CD4-positive, alpha-beta memory T cell (primary cell): ENCODE results near the gene PGLYRP4. TPM values are rescaled to one million over a fixed set of nuclear protein-coding genes. Genes with fewer than 3 reads are reported as not detected.
A peak's percentile ranks its signal among the peaks of the same experiment; 100 is the strongest.
"Not testable (repeated sequence)": the region's sequence is repeated elsewhere in the genome, so short reads cannot be mapped to it uniquely, and the experiment has no call there.

Experiments used
- CTCF ChIA-PET: fragments of 350-600 bp; sonication (Branson Sonifier 250); formaldehyde crosslinking; loops from one replicate; lab custom pipeline; 2021; ENCODE audit warnings: inconsistent platforms; ENCODE audit not compliant: partially characterized antibody; lab: Charles Lee
- POLR2A ChIA-PET: fragments of 350-600 bp; sonication (Branson Sonifier 250); formaldehyde crosslinking; loops from one replicate; lab custom pipeline; 2021; ENCODE audit not compliant: partially characterized antibody; lab: Charles Lee
- DNase-seq, 5 donors: peaks; one replicate each; pipeline versions ENCODE4 v3.0.0 to v3.0.0-alpha.2; 2020 to 2022; ENCODE audit warnings: mixed read lengths in 1 of 5
- H3K27ac ChIP-seq: one replicate; pipeline ENCODE4 v1.7.0; 2013; ENCODE audit warnings: low read depth, low read length
- H3K27me3 ChIP-seq: 2 replicates; pipeline ENCODE4 v1.7.0; 2013; ENCODE audit warnings: mild to moderate bottlenecking, low read length, moderate library complexity; ENCODE audit not compliant: insufficient read depth
- H3K36me3 ChIP-seq: 2 replicates; pipeline ENCODE4 v1.7.0; 2013; ENCODE audit warnings: mild to moderate bottlenecking, low read length, moderate library complexity; ENCODE audit not compliant: insufficient read depth
- H3K4me1 ChIP-seq: 2 replicates; pipeline ENCODE4 v1.7.0; 2013; ENCODE audit warnings: mild to moderate bottlenecking, low read length, moderate library complexity; ENCODE audit not compliant: insufficient read depth
- H3K4me3 ChIP-seq, 2 donors: one replicate each; pipeline ENCODE4 v1.7.0; 2013; ENCODE audit warnings: low read length in 2 of 2, mild to moderate bottlenecking in 1 of 2
- H3K9me3 ChIP-seq, 2 donors: one replicate each; pipeline ENCODE4 v1.7.0; 2013; ENCODE audit warnings: low read length in 2 of 2, control low read depth in 1 of 2; ENCODE audit not compliant: control insufficient read depth in 1 of 2
- H3K27ac Mint-ChIP-seq, 7 donors: one replicate each; pipeline ENCODE4 v1.8.0; 2020 to 2021; ENCODE audit warnings: mixed read lengths in 7 of 7, mild to moderate bottlenecking in 6 of 7, inconsistent platforms in 3 of 7, moderate library complexity in 3 of 7
- H3K27me3 Mint-ChIP-seq, 2 donors: one replicate each; pipeline ENCODE4 v1.8.0; 2020 to 2021; ENCODE audit warnings: mixed read lengths in 2 of 2
- H3K36me3 Mint-ChIP-seq, 2 donors: one replicate each; pipeline ENCODE4 v1.8.0; 2020 to 2021; ENCODE audit warnings: mixed read lengths in 2 of 2, inconsistent platforms in 1 of 2, mild to moderate bottlenecking in 1 of 2
- H3K4me1 Mint-ChIP-seq, 4 donors: one replicate each; pipeline ENCODE4 v1.8.0; 2020 to 2021; ENCODE audit warnings: mixed read lengths in 4 of 4, mild to moderate bottlenecking in 1 of 4
- H3K4me3 Mint-ChIP-seq, 8 donors: one replicate each; pipeline ENCODE4 v1.8.0; 2020 to 2021; ENCODE audit warnings: mixed read lengths in 8 of 8, mild to moderate bottlenecking in 7 of 8, moderate library complexity in 6 of 8, inconsistent platforms in 3 of 8
- H3K9me3 Mint-ChIP-seq, 8 donors: one replicate each; pipeline ENCODE4 v1.8.0; 2020 to 2021; ENCODE audit warnings: mixed read lengths in 8 of 8, mild to moderate bottlenecking in 5 of 8, inconsistent platforms in 3 of 8, moderate library complexity in 1 of 8
- intact Hi-C: fragments of 100-400 bp; cut with micrococcal nuclease; formaldehyde crosslinking; loops from one replicate; pipeline ENCODE4 v1.15.1; 2023
- polyA plus RNA-seq, 2 donors: library from polyadenylated mRNA; unstranded; fragments of 300-500 nt; fragmentation: Illumina TruSeq; gene quantifications; one replicate each; pipeline ENCODE4 v1.2.3, GENCODE V29; 2021
- total RNA-seq, 2 experiments: library from RNA; stranded (reverse); gene quantifications; one replicate each; pipeline ENCODE4 v1.2.3, GENCODE V29; 2021

The PGLYRP4 gene
- total and polyA plus RNA-seq, 4 experiments from 2014 or later, result not detected

DNA sequence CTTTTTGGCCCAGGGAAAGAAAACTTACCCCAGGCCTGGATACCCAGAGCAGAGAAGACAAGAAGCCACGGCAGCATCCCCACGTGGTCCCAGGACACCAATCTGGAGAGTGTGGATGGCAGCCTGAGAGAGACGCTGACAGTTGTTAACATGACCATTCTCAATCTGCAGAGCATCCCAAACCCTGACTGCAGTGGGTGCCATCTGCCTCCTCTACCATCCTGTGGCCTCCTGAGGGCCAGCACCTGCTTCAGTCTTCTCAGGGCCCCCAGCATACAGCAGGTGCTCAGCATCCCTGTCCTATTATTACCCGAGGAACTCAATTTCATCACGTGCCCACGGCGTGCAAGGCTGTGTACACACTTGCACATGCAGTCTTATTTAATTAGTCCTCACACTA lies 785 bp downstream of the PGLYRP4 start:
- Mint-ChIP-seq H3K27ac (no peak overlapping the region), H3K36me3 (no peaks in the 10 kb centered on the region), H3K4me3 (no peak overlapping the region), H3K4me1 (peaks cover 20 to 41% (median 31%) of the 10 kb centered on the region in 4 donors), H3K9me3 (no peaks in the 10 kb centered on the region), H3K27me3 (peaks cover 12 to 18% of the 10 kb centered on the region in 2 donors)
- Histone ChIP-seq H3K4me1 (peaks cover 38% of the 10 kb centered on the region), H3K36me3 (no peaks in the 10 kb centered on the region), H3K4me3 (no peak overlapping the region), H3K27ac (no peak overlapping the region), H3K9me3 (no peaks in the 10 kb centered on the region), H3K27me3 (no peaks in the 10 kb centered on the region)
- ChIA-PET CTCF (no interaction called here), POLR2A (no interaction called here)
- intact Hi-C loops, result no loop called here
- no peak for DNase-seq

DNA sequence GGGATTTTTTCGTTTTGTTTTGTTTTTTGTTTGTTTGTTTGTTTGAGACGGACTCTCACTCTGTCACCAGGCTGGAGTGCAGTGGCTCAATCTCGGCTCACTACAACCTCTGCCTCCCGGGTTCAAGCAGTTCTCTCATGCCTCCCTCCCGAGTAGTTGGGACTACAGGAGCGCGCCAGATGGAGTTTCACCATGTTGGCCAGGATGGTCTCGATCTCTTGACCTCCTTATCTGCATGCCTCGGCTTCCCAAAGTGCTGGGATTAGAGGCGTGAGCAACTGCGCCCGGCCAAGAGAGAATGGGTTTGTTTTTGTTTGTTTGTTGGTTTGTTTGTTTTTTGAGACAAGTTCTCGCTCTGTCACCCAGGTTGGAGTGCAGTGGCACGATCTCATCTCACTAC lies 1.6 kb downstream of the PGLYRP4 start:
- POLR2A ChIA-PET, H3K4me3 Mint-ChIP-seq, H3K4me3 ChIP-seq, intact Hi-C loops, H3K27ac Mint-ChIP-seq, H3K27ac ChIP-seq, DNase-seq, H3K36me3 ChIP-seq, H3K36me3 Mint-ChIP-seq, H3K9me3 Mint-ChIP-seq, H3K27me3 ChIP-seq, H3K9me3 ChIP-seq: not testable (repeated sequence)
- Mint-ChIP-seq H3K4me1 (peaks cover 18 to 43% (median 28%) of the 10 kb centered on the region in 4 donors), H3K27me3 (peaks cover 16 to 18% of the 10 kb centered on the region in 2 donors)
- peaks cover 38% of the 10 kb centered on the region for H3K4me1 ChIP-seq
- CTCF ChIA-PET, result interaction anchor here (1.0 kb wide), 1 partner anchor 148 kb away, joined by 4 read pairs; no protein-coding TSS in a partner anchor

DNA sequence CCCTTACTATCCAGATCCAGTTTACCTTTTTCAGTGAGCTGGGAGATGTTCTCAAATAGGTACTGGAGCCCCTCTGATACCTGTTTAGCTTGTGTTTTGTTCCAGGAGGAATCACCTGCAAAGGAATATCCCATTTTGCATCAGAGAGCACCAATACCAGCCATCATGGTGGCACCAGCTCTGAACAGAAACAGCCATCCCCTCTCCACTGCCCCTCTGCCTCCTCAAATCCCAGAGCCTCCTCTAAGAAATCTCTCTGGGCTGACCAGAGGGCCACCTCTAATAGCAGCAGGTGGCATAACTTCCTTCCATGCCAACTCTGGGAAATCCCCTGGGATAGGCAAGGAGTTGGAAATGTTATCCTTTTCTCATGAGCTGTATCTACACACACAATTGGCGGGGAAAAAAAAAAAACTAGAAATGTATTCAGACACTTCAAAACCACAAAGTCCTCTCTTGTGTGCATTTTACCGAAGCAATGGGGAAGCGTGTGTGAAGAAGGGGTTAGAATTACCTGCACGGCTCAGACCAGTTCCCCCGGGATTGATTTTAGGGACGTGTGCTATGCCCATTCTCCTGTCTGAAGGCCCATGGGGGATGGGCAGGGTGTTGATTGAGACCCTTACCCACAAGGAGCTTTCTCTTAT lies 2.4 kb downstream of the PGLYRP4 start:
- Mint-ChIP-seq H3K27me3 (peaks cover 16 to 21% of the 10 kb centered on the region in 2 donors), H3K4me1 (peaks cover 18 to 44% (median 28%) of the 10 kb centered on the region in 4 donors), H3K36me3 (no peaks in the 10 kb centered on the region), H3K9me3 (no peaks in the 10 kb centered on the region), H3K4me3 (peak overlapping the region in 7 of 8 donors; percentile 1 to 81 (median 55)), H3K27ac (peak overlapping the region in 5 of 7 donors; percentile 23 to 75 (median 28))
- no peak for DNase-seq
- POLR2A ChIA-PET, result no interaction called here
- no peaks in the 10 kb centered on the region for H3K9me3 ChIP-seq
- H3K27ac ChIP-seq, result no peak overlapping the region
- CTCF ChIA-PET, result interaction anchor here (0.6 to 1.3 kb wide), 3 partner anchors 9 to 149 kb away, joined by 3 to 6 read pairs (median 4); no protein-coding TSS in a partner anchor
- intact Hi-C loops, result no loop called here
- H3K36me3 ChIP-seq, result no peaks in the 10 kb centered on the region
- H3K27me3 ChIP-seq, result no peaks in the 10 kb centered on the region
- H3K4me1 ChIP-seq, result peaks cover 38% of the 10 kb centered on the region
- no peak overlapping the region for H3K4me3 ChIP-seq

DNA sequence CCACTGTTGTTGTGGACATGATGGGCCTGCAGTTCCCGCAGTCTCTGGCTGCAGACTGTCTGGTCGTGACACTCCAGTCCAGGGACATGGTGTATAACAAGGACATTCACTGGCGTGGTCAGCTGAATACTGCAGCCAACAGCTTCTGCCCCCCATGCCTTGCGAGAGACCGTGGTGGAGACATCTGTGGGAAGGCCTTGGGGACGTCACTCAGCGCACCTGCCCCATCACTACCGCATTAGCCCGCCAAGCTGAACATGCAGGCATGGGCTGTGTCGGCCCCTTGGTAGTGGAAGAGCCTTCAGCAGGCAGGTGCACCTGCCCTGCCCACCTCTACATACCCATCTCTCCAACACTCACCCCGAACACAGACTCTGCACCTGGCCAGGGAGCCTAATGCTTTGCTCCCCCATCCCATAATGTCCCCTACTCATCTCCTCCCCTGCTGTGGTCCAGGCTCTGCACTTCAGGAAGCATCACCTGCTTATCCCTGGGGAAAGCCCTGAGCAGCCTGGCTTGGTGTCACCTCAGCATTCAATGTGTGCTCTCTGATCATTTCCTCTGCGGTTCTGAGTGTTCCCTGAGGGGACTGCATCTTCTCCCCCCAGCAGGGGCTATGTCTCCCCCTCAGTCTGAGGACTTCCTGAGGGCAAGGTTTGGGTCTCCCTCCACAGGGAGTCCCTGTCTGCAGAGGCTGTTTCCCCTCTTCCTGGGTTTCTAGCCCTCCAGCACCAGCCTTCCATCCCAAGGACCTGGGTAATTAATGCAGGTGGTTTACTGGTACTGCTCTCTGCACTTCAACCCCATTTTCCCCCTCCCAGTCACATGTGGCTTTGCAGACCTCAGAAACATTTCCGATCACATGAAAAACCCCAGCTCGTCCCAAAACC lies 3.2 kb downstream of the PGLYRP4 start:
- Mint-ChIP-seq H3K4me1 (peaks cover 18 to 52% (median 33%) of the 10 kb centered on the region in 4 donors), H3K36me3 (no peaks in the 10 kb centered on the region)

DNA sequence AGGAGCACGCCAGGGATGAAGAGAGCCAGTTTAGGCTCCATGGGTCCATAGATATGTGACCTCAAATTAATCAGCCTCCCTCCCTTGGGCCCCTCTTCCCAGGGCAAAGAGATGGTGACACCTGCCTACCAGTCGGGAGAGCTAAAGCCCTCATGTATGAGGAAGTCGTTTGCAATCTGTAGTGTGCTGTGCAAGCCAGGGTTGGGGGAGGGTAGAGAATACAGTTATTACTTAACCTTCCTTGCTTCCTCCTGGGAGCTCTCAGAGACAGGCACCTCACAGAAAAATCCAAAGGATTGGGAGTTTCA lies 4.0 kb downstream of the PGLYRP4 start:
- Histone ChIP-seq H3K4me3 (no peak overlapping the region), H3K9me3 (no peaks in the 10 kb centered on the region), H3K36me3 (no peaks in the 10 kb centered on the region), H3K27ac (no peak overlapping the region), H3K4me1 (peaks cover 46% of the 10 kb centered on the region), H3K27me3 (no peaks in the 10 kb centered on the region)
- intact Hi-C loops, result no loop called here
- Mint-ChIP-seq H3K4me3 (peak overlapping the region in 2 of 8 donors; percentile 20 to 70), H3K27me3 (peaks cover 16 to 18% of the 10 kb centered on the region in 2 donors), H3K4me1 (peaks cover 24 to 59% (median 39%) of the 10 kb centered on the region in 4 donors), H3K36me3 (no peaks in the 10 kb centered on the region), H3K27ac (peak overlapping the region in 1 of 7 donors; percentile 65), H3K9me3 (no peaks in the 10 kb centered on the region)
- CTCF ChIA-PET, result interaction anchor here (1.4 to 4.0 kb wide), 2 partner anchors 8 to 11 kb away, joined by 3 to 24 read pairs; no protein-coding TSS in a partner anchor
- POLR2A ChIA-PET, result no interaction called here
- no peak for DNase-seq

More for the DNA sequence above, 3.2 kb downstream of the PGLYRP4 start:
- Histone ChIP-seq H3K27me3 (no peaks in the 10 kb centered on the region), H3K27ac (no peak overlapping the region), H3K4me3 (no peak overlapping the region), H3K36me3 (no peaks in the 10 kb centered on the region), H3K9me3 (no peaks in the 10 kb centered on the region), H3K4me1 (peaks cover 39% of the 10 kb centered on the region)
- DNase-seq, result peak in 1 of 5 donors; percentile 21
- peak overlapping the region in 4 of 7 donors; percentile 23 to 75 (median 34) for H3K27ac Mint-ChIP-seq
- no peaks in the 10 kb centered on the region for H3K9me3 Mint-ChIP-seq
- H3K27me3 Mint-ChIP-seq, result peaks cover 16 to 21% of the 10 kb centered on the region in 2 donors
- H3K4me3 Mint-ChIP-seq, result peak overlapping the region in 7 of 8 donors; percentile 1 to 81 (median 55)
- intact Hi-C loops, result no loop called here
- CTCF ChIA-PET, result interaction anchor here (0.6 to 4.0 kb wide), 3 partner anchors 8 to 59 kb away, joined by 3 to 24 read pairs (median 6); no protein-coding TSS in a partner anchor
- POLR2A ChIA-PET, result no interaction called here

DNA sequence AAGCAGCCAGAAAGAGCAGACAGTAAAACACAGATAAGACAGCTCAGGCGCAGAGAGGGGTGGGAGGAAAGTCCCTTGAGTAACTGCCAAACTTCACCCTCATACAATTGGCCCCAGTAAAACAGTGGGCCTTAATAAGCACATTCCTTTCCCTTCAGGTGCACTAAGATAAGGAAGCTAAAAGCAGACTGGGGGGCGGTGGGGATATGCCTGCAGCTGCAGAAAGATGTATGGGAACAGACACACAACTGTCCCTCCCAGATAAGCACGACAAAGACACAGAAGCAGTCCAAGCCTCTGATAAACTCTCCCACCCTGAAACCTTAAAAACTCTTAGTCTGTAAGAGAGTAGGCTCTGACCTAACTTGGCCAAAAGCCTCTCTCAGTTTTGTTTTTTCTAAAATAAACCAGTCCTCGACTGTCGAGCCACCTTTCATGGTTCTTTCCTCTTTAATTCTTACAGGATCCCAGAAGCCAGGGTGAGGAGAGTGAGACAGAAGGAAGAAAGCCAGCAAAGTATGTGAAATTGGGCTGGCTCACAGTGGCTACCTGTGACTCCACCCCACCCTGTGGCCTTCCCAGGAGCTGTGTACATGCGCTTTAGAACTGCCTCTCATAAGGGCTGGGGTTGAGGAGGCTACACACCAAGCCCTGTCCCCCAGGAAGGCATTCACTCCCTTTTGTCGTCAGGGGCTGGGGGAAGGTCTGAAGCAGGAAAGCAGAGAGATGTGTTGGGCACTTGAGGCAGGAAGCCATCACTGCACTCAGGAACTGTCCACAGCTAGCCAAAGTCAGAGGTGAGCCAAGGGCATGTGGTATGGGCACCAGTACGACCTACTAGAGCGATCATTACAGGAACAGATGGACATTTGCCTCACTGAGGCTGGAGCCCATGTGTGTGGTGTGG lies 4.6 kb downstream of the PGLYRP4 start:
- Mint-ChIP-seq H3K36me3 (no peaks in the 10 kb centered on the region), H3K9me3 (no peaks in the 10 kb centered on the region), H3K4me1 (peaks cover 26 to 65% (median 45%) of the 10 kb centered on the region in 4 donors), H3K27me3 (peaks cover 12 to 16% of the 10 kb centered on the region in 2 donors), H3K27ac (peak overlapping the region in 1 of 7 donors; percentile 65), H3K4me3 (peak overlapping the region in 3 of 8 donors; percentile 20 to 70 (median 26))
- H3K4me3 ChIP-seq, result no peak overlapping the region
- H3K27me3 ChIP-seq, result no peaks in the 10 kb centered on the region
- DNase-seq, result no peak
- no peaks in the 10 kb centered on the region for H3K9me3 ChIP-seq
- no peak overlapping the region for H3K27ac ChIP-seq
- CTCF ChIA-PET, result interaction anchor here (1.4 to 4.0 kb wide), 2 partner anchors 9 to 12 kb away, joined by 3 to 24 read pairs; no protein-coding TSS in a partner anchor
- no peaks in the 10 kb centered on the region for H3K36me3 ChIP-seq
- intact Hi-C loops, result no loop called here
- POLR2A ChIA-PET, result no interaction called here
- H3K4me1 ChIP-seq, result peaks cover 52% of the 10 kb centered on the region
